ENCODE data around the gene RPRD2.
"Not testable (repeated sequence)": the region's sequence is repeated elsewhere in the genome, so short reads cannot be mapped to it uniquely, and the experiment has no call there.

Gene RPRD2

DNA sequence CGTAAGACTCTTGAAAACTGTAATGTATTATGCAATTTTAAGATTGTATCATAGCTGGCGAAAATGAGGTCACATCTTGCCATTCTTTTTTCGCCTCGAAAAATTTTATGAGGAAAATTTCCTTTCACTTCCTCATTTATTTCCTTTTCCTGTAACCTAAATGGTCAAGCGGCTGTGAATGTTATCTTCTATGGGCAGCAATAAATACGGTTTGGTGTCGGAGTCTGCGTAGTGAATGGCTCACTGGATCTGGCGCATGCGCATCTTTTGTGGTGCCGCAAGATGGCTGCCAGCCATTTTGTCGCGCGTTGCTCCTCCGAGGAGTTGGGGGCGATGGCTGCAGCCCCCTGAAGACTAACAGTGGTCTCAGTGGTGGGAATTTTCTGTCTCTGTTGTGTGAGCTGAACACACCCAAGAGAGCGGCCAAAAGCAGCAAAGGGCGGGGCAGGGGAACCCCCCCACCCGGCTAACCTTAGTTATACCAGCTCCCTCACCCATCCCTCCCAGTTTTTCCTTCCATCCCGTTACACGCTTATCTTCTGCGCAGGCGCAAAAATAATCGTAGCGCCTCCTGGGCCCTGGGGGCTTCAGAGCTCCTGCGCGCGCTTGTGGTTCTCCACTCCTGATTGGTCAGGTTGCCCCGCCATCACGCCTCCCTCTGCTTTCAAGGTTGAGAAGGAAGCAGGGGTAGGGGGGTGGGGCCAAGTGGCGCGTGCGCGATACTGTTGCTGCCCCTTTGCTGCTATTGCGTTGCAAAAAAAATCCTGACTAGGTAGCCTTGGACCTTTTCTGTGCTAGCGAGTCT, at the start of gene RPRD2:
Gene RPRD2 (plus strand): TSS at position 722 of the 805 bp plus-strand sequence. CDS start 568 bp downstream, outside the sequence.
- peak; percentile 95 to 96 for DNase-seq (ENCODE audit: low read depth in 2 of 2)

DNA sequence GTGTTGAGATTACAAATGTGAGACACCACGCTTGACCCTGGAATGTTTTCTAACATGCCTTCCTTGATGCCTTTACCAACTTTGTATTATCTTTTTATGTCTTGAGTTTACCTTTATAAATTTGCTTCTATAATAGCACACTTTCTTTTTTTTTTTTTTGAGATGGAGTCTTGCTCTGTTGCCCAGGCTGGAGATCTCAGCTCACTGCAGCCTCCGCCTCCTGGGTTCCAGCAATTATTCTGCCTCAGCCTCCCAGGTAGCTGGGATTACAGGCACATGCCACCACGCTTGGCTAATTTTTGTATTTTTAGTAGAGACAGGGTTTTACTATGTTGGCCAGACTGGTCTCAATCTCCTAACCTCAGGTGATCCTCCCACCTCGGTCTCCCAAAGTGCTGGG, 49.3 kb upstream of the RPRD2 start:
- not testable (repeated sequence) for DNase-seq (ENCODE audit: low read depth in 2 of 2)

DNA sequence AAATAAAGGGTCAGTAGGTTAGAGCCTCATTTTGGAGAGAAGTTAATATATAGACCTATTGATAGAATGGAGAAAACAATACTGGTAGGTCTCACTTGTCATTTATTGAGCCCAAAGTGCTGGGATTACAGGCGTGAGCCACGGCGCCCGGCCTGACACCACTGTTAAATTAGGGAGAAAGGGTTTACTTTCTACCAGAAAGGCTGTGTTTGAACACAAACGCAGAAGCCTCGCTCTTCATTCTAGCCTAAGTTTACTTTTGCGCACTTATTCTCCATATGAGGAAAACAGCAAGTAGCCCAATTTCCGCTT, 43.3 kb upstream of the RPRD2 start:
- no peak for DNase-seq (ENCODE audit: low read depth in 2 of 2)

DNA sequence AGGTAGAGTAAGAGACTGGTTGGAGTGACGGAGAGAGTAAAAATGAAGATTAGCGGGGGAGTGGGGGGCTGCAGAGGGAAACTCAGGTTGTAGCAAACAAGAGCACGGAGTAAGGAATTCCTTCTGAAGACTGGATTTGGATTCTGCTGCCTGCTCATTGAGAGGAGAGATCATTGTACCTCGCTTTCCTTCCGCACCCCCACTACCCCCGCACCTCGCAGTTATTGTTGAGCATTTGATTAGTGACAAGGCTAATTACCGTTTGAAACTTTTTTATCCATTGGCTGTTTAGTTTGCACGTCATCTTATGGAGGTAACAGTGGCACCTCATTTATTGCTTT, 42.2 kb upstream of the RPRD2 start:
- no peak for DNase-seq (ENCODE audit: low read depth in 2 of 2)

DNA sequence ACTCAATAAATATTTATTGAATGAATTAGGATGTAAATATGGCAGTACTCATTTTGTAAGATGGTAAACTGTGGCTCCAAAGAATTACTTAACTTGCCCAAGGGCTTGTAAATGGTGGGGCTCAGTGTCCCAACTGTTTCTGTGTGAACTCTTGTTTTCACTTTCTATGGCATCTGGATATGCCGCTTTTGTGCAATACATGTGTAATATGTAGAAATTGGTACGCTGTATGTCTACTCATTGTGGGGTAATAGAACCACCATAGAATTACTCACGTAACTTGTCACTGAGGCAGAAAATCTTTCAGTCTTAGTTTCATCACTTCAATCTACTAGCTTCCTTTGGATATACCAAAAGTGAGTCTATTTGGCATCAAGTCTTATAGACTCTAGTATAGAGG, 41.6 kb upstream of the RPRD2 start:
- DNase-seq (ENCODE audit: low read depth in 2 of 2), result no peak

DNA sequence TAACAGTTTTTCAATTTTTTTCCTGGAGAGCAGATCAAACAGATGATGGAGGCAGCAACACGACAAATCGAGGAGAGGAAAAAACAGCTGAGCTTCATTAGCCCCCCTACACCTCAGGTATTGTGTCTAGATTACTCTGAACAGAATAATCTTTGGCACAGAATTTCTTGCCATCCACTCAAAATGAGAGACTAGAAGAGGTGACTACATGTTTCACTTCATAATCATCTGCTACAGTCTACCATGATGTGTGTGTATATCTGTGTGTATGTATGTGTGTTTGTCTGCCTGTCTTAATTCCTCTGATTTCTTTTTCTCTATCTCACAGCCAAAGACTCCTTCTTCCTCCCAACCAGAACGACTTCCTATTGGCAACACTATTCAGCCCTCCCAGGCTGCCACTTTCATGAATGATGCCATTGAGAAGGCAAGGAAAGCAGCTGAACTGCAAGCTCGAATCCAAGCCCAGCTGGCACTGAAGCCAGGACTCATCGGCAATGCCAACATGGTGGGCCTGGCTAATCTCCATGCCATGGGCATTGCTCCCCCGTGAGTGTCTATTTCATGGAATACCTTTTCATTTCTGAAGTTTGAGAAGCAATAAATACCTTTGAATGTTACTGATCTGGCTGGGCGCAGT, 31.2 kb upstream of the RPRD2 start:
- DNase-seq (ENCODE audit: low read depth in 2 of 2), result no peak

DNA sequence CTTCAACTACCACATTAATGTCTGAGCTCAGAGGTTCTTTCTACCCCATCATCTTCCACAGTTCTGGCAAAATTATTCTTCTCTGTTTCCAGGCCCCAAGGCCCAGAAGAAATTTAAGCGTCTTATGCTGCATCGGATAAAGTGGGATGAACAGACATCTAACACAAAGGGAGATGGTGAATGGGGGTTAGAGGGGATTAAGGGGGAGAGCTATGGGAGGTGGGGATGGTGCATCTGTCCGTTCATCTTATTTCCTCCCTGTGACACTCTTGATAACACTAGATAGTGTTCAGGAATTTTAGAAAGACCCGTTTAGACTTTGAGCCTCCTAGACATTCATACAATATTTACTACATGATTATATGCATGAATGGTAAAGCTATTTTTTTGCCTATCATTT, 17.6 kb upstream of the RPRD2 start:
- DNase-seq (ENCODE audit: low read depth in 2 of 2), result no peak

DNA sequence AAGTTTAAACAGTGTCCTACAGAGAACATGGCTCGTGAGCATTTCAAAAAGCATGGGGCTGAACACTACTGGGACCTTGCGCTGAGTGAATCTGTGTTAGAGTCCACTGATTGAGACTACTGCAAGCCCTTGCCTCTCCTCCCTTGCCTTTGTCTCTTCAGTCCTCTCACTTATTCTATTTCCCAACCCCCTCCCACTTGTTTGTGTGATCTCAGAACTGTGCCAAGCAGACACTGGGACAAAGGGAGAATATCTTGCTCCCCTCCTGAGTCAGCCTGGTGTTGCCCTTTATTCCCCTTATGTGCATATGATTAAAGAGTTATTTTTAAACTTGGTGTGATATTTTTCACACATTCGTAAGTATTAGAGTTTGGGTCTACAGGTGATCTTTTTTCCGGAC, 11.1 kb upstream of the RPRD2 start:
- DNase-seq (ENCODE audit: low read depth in 2 of 2), result no peak

DNA sequence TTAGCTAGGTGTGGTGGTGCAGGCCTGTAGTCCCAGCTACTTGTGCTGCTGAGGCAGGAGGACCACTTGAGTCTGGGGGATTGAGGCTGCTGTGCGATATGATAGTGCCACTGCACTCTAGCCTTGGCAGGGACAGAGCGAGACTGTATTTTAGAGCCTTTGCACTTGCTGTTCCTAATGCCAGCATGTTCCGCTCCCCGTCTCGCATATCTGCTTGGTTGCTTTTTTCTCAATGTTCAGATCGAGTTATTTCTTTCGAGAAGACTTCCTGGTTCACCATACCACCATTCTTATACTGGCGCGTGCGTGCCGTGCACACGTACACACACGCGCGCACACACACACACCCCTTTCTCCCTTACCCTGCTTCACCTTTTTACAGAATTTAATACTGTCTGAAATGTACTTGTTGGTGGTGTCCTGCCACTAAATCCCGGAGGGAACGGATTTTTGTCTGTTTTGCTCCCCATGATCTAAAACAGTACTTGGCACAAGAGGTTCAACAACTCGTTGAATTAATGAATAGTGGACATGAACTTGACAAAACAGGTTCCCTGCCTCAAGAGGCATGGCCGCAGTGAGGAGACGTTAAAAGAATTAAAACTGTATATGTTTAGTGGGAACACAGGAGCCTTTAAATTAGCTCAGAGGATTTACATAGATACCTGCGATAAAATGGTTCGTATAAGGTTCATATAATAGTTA, 1.1 kb upstream of the RPRD2 start:
- peak in 1 of 2 donors; percentile 2 for DNase-seq (ENCODE audit: low read depth in 2 of 2)

DNA sequence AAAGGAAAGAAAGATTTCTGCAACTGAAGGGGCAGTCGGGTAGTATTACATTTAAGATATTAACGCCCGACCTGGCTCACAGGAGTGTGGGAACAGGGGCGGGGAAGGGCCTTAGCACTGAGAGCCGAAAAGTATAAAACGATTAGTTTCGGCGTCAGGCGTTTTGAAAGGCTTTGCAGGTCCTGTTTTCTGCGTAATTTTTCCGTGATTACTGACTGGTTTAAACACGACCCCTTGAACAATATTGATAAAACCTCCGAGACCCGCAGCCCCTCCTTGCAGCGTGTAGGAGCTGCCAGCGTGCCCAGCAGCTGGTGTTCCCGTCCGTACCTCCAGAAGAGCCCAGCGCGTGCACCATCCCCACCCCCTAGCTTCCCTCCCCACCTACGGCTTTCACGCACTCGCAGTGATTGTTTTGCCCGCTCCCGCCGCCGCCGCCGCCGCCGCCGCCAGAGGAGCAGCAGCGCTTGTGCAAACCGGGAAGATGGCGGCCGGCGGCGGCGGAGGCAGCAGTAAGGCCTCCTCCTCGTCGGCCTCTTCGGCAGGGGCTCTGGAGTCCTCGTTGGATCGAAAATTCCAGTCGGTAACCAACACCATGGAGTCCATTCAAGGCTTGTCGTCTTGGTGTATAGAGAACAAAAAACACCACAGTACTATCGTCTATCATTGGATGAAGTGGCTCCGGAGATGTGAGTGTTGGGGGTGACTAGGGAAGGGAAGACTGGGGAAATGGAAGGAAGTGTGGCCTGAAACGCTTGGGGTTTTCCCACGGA, 470 bp downstream of the RPRD2 start:
- DNase-seq (ENCODE audit: low read depth in 2 of 2), result peak; percentile 48 to 53

DNA sequence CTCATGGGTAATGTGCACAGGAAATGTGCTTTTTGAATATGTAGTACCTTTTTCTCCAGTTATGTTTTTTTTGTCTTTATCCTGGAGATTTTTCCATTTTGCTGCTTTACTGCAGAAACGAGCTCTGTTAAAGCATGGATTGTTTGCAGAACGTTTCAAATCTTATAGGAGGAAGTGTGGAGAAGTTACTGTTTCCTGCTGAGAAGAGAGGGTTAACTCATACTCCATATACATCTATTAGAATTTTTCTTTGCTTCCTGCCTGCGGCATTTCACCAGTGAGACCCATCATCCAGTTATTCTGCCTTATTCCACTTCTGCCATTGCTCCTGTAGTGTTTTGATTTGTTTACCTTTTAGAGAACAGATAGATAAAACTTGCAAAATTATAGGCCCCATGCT, 2.0 kb downstream of the RPRD2 start:
- no peak for DNase-seq (ENCODE audit: low read depth in 2 of 2)

DNA sequence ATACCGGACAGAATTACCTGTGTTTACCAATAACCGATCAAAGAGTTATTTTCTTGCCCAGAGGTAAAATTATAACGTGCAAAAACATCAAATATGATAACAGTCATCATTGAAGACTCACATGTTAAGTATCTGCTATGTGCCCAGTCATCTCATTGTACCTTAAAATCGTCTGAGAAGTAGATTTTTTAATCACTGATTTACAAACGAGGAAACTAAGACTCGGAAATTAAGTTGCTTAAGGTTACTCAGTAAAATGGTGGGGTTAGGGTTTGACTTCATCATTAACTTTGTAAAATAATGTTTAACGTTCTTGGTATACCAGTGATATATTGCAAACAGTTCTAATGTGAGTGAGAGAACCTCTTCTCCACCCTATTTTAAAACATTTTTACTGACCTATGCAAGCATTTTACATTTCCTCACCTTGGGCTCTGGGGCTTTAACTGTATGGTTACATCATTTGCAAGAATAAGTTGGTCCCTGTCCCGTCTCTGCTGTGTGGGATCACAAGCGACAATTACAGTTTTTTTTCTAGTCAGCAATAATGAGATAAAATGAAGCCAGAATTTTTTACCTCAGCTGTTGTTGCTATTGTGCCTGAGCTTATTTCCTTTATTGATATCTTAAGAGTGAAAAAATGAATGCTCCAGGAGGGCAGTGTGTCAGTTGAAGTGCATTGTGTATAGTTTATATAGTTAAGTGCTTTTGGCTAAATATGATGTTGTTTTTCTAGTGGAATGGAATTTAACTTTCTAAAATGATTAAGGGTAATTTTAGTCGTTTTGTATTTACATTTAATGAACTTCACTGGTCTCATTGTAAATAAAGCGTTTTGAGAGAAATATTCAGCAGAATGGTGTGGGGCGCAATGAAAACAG, 2.7 kb downstream of the RPRD2 start:
- no peak for DNase-seq (ENCODE audit: low read depth in 2 of 2)

DNA sequence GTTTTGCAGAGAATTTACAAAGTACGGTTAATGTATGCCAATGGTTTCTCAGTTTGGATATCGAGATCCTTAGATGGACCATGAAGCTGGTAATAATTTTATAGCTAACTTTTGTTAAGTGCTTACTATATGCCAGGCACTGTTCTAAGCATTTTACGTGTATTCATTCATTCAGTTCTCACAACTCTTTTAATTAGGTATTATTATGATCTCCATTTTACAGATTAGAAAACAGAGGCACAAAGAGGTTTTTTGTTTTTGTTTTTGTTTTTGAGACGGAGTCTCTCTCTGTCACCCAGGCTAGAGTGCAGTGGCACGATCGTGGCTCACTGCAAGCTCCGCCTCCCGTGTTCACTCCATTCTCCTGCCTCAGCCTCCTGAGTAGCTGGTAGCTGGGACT, 7.2 kb downstream of the RPRD2 start:
- no peak for DNase-seq (ENCODE audit: low read depth in 2 of 2)

DNA sequence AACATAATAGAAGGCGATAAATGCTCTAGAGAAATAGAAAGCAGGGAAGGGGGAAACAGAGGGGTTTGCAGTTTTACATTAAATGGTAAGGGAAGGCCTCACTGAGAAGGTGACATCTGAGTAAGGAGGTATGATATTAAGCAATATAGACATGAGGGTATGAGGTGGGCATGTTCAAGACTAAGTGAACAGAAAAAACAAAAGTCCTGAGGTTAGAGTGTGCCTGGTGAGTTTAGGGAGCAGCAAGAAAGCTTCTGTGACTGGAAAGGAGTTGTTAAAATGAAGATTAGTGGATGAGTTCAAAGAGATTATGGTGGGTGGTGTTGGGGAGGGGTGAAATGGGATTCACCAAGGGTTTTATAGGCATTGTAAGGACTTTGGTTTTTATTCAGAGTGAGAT, 8.6 kb downstream of the RPRD2 start:
- DNase-seq (ENCODE audit: low read depth in 2 of 2), result no peak

DNA sequence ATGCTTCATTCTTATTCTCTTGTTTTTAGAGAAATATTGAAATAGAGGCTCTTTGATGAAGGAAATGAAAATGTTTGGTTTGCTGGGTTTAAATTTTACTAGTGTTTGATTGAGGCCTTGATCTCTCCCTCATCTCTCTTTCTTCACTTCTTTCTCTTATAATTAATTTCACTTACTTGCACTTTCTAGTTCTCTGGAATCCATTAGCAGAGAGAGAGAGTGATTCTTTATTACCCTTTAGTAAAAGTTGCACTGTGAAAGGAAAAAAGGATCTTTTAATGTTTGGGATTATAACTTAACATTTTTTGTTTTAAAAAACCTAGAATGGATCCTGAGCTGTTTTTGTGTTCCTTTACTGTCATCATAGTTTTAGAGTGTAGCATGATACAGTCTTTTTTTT, 12.2 kb downstream of the RPRD2 start:
- DNase-seq (ENCODE audit: low read depth in 2 of 2), result no peak

DNA sequence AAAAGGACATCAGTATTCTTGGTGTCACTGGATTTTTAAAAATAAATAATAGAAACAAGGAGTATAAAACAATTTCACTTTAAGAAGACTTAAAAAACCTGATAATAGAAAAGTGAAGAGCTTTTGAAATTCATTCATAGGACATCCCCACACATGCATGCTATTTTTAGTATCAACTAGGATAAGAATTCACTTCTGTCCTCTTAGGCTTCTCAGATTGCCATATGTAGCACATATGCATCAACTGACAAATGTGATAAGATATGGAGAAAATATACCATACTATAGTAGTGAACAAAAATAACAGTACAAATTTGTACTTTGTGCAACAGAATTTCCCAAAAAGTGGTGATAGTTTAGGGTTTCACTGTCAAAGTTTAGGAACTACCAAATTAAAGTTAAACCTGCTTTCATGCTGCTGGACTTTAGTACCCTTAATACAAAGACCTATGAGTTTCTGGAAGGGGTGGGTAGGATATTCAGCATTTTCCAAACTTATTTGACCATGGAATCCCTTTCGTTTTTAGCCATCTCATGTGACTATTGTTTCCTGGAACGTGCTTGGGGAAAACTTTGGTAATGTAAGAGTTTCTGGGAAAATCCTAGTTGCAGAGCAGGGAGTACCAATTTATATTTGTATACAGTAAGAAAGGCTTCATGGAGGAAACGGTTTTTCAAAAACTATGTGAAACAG, 19.8 kb downstream of the RPRD2 start:
- DNase-seq (ENCODE audit: low read depth in 2 of 2), result no peak

DNA sequence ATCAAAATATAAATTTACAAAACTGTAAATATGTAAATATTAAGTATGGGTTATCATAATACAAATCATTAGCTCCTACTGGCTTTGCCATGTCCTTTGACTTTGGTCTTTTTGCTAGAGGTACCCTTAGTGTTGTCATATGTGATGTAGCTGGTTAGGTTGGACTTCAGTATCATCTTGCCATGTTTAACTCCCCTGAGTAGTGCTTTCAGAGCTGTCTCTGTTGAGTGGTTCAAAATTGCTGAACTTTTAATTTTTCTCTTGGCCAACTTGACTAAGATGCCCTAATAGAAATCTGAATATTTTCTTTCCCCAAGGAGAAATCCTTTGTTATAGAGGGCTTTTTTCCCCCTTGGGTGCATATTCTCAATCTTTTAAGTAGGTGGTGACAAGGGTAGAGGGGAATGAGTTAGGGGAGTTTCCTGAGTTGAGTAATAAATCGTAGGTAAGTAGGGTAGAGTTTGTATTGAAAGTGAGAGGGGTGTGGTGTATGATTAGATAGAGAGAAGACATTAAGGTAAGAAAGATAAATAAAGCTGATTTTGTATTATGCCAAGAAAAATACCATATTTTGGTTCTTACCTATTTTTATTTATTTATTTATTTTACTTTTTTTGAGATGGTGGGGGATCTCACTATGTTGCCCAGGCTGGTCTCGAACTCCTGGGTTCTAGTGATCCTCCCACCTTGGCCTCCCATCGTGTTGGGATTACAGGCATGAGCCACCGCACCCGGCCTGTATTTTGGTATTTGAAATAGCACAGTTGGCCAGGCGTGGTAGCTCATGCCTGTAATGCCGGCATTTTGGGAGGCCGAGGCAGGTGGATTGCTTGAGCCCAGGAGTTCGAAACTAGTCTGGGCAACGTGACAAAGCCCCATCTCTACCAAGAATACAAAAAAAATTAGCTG, 21.8 kb downstream of the RPRD2 start:
- DNase-seq (ENCODE audit: low read depth in 2 of 2), result no peak

DNA sequence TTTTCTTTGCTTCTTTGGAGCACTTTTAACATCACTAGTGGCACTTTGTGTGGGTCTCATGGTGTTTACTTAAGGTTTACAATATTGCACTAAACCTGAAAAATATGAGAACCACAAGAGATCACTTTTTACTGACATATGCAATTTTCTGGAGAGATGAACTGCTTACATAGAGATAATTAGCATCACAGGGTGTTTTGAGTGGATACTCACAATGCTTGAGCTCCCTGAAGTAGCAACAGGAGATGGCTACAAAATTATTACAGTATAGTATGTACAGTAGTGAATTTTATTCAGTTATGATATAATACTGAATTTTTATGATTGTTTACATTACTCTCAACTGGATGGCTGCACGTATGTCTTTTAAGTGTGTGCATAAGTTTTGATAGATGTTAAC, 22.6 kb downstream of the RPRD2 start:
- no peak for DNase-seq (ENCODE audit: low read depth in 2 of 2)

DNA sequence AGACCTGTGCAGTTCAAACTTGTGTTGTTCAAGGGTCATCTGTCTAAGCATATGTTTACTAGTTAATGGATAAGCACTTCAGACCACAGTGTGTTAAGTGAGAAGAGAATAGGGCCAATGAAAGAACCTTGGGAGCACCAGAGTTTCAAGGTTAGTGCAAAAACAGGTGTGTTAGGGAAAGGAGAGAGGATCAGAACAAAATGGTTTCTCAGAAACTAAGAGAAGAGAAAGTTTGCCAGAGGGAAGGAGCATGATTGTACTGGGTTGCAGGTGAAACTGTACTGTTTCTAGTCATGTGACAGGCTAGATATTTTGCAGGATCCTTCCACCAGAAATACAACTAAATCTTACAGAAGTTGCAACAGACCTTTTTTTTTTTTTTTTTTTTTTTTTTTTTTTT, 23.3 kb downstream of the RPRD2 start:
- DNase-seq (ENCODE audit: low read depth in 2 of 2), result no peak

DNA sequence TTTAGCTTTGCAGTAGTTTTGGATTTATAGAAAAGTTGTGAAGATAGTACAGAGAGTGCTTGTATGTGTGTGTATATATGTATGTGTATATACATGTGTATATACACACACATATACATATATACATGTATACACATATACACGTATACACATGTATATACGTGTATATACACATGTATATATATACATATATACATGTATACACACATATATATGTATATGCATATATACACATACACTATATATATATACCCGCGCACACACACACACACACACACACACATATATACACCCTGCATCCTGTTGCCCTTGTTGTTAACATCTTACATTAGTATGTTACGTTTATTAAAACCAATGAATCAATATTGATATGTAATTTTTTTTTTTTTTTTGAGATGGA, 24.3 kb downstream of the RPRD2 start:
- no peak for DNase-seq (ENCODE audit: low read depth in 2 of 2)
